Measurements from ENCODE around the gene TMEM51.

The TMEM51 gene

DNA sequence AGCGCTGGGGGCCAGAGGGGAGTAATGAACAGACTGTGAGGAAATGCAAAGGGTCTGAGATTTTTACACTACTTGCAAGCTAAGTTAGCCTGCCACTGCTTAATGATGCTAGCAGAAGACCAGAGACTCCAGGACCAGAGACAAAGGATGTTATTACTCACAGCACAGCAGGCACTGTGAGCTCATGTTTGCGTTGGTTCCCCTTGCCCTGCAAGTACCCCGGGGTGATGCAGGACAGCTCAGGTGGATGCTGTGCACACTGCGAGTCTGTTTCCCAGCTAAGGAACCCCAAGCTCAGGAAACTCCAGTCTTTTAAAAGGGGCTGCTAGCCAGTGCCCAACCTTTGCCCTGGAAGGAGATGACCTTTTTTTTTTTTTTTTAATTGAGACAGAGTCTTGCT lies 94.7 kb downstream of the TMEM51 start:
- no peaks in the 10 kb centered on the region for H3K79me2 ChIP-seq (ENCODE audit: control insufficient read depth, low read length)
- no peak overlapping the region for H3K27ac ChIP-seq (ENCODE audit: low read depth, low read length)
- no peaks in the 10 kb centered on the region for H3K9me3 ChIP-seq (ENCODE audit: control insufficient read depth, insufficient read depth, low read length)
- TF ChIP-seq EZH2phosphoT487 (IDR thresholded peaks at IDR 0.05; ENCODE audit: borderline replicate concordance, low read length): no peak
- TF ChIP-seq CTCF (IDR thresholded peaks at IDR 0.05; ENCODE audit: low read depth, low read length, poor library complexity, severe bottlenecking): no peak
- H3K4me2 ChIP-seq (ENCODE audit: low read length): no peak overlapping the region
- no peak overlapping the region for H3K4me3 ChIP-seq (ENCODE audit: low read length)
- H3K36me3 ChIP-seq (ENCODE audit: control insufficient read depth, low read length): no peaks in the 10 kb centered on the region
- H3K9me2 ChIP-seq (replicated peaks; ENCODE audit: control insufficient read depth, low read length): no peaks in the 10 kb centered on the region
- peaks cover 7% of the 10 kb centered on the region; the same call in 1 of the 2 replicates for H3K27me3 ChIP-seq (ENCODE audit: control insufficient read depth, low read length)
- H3F3A ChIP-seq (ENCODE audit: control insufficient read depth, insufficient read depth): no peaks in the 10 kb centered on the region
- H4K20me1 ChIP-seq (ENCODE audit: control insufficient read depth, insufficient read depth, low read depth, low read length): no peaks in the 10 kb centered on the region
- peaks cover 3% of the 10 kb centered on the region for H3K4me1 ChIP-seq (ENCODE audit: control insufficient read depth, low read length)

DNA sequence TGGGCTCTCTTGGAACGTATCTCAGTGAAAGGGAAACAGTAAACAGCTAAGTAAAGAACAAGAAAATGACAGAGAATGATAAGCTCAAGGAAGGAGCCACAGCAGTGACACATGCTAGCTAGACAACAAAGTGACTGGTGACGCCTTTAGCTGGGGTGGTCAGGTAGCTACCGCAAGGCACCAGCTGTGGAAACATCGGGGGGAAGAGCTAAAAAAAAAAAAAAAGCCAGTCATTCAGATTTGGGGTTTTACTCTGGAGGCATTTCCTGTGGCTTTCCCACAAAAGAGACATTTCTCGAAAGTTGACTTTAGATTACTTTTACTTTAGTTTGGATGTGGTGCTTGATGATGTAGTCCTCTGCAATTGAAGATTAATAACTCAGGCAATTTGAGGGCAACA lies 95.5 kb downstream of the TMEM51 start:
- no peaks in the 10 kb centered on the region for H3K9me2 ChIP-seq (replicated peaks; ENCODE audit: control insufficient read depth, low read length)
- no peaks in the 10 kb centered on the region for H3K79me2 ChIP-seq (ENCODE audit: control insufficient read depth, low read length)
- no peaks in the 10 kb centered on the region for H3K9me3 ChIP-seq (ENCODE audit: control insufficient read depth, insufficient read depth, low read length)
- H3K4me1 ChIP-seq (ENCODE audit: control insufficient read depth, low read length): peaks cover 3% of the 10 kb centered on the region
- H3K4me2 ChIP-seq (ENCODE audit: low read length): no peak overlapping the region
- no peaks in the 10 kb centered on the region for H3F3A ChIP-seq (ENCODE audit: control insufficient read depth, insufficient read depth)
- no peak overlapping the region for H3K4me3 ChIP-seq (ENCODE audit: low read length)
- H4K20me1 ChIP-seq (ENCODE audit: control insufficient read depth, insufficient read depth, low read depth, low read length): no peaks in the 10 kb centered on the region
- H3K36me3 ChIP-seq (ENCODE audit: control insufficient read depth, low read length): no peaks in the 10 kb centered on the region
- H3K27me3 ChIP-seq (ENCODE audit: control insufficient read depth, low read length): peaks cover 12% of the 10 kb centered on the region
- no peak overlapping the region for H3K27ac ChIP-seq (ENCODE audit: low read depth, low read length)
- TF ChIP-seq CTCF (IDR thresholded peaks at IDR 0.05; ENCODE audit: low read depth, low read length, poor library complexity, severe bottlenecking) (no peak), EZH2phosphoT487 (IDR thresholded peaks at IDR 0.05; ENCODE audit: borderline replicate concordance, low read length) (no peak)

- H3K79me2 ChIP-seq (ENCODE audit: control insufficient read depth, low read length): no peaks in the 10 kb centered on the region
- TF ChIP-seq CTCF (IDR thresholded peaks at IDR 0.05; ENCODE audit: low read depth, low read length, poor library complexity, severe bottlenecking): no peak
- no peak for TF ChIP-seq EZH2phosphoT487 (IDR thresholded peaks at IDR 0.05; ENCODE audit: borderline replicate concordance, low read length)
- peaks cover 3% of the 10 kb centered on the region for H3K4me1 ChIP-seq (ENCODE audit: control insufficient read depth, low read length)
- no peak overlapping the region for H3K27ac ChIP-seq (ENCODE audit: low read depth, low read length)
- H3F3A ChIP-seq (ENCODE audit: control insufficient read depth, insufficient read depth): no peaks in the 10 kb centered on the region
- peaks cover 12% of the 10 kb centered on the region for H3K27me3 ChIP-seq (ENCODE audit: control insufficient read depth, low read length)
- no peaks in the 10 kb centered on the region for H3K36me3 ChIP-seq (ENCODE audit: control insufficient read depth, low read length)
- no peaks in the 10 kb centered on the region for H3K9me3 ChIP-seq (ENCODE audit: control insufficient read depth, insufficient read depth, low read length)
- H4K20me1 ChIP-seq (ENCODE audit: control insufficient read depth, insufficient read depth, low read depth, low read length): no peaks in the 10 kb centered on the region
- H3K4me2 ChIP-seq (ENCODE audit: low read length): no peak overlapping the region
- no peak overlapping the region for H3K4me3 ChIP-seq (ENCODE audit: low read length)
- no peaks in the 10 kb centered on the region for H3K9me2 ChIP-seq (replicated peaks; ENCODE audit: control insufficient read depth, low read length)
Observed at GRCh38 chr1:15251857-15252835, 98.6 kb downstream of the TMEM51 start.

Data from DOHH2 (cell line).